Hepatocyte (in vitro differentiated cells): Measurements from ENCODE around the gene MORN2. TPM values are rescaled to one million over a fixed set of nuclear protein-coding genes. Genes with fewer than 3 reads are reported as not detected.
A peak's percentile ranks its signal among the peaks of the same experiment; 100 is the strongest.

ENCODE experiments used
- DNase-seq: peaks from one replicate; pipeline ENCODE4 v3.0.0-alpha.2; 2016; ENCODE audit warnings: low spot score
- H2AFZ ChIP-seq: fragments of 200-600 bp; sonication (generic); 2 replicates; pipeline ENCODE4 v1.6.0; 2016; ENCODE audit warnings: antibody characterized with exemption, mild to moderate bottlenecking
- H3K27ac ChIP-seq: fragments of 200-600 bp; sonication (generic); 2 replicates; pipeline ENCODE4 v1.5.1; 2016; ENCODE audit warnings: mild to moderate bottlenecking
- H3K27me3 ChIP-seq: fragments of 200-600 bp; sonication (generic); 2 replicates; pipeline ENCODE4 v1.6.1; 2016
- H3K36me3 ChIP-seq: fragments of 200-600 bp; sonication (generic); replicated peaks from 2 replicates; pipeline ENCODE4 v1.5.1; 2016; ENCODE audit warnings: low read depth; ENCODE audit not compliant: insufficient read depth
- H3K4me1 ChIP-seq: fragments of 200-600 bp; sonication (generic); 2 replicates; pipeline ENCODE4 v1.5.1; 2016; ENCODE audit warnings: mild to moderate bottlenecking, moderate library complexity; ENCODE audit not compliant: insufficient read depth
- H3K4me2 ChIP-seq: fragments of 200-600 bp; sonication (generic); 2 replicates; pipeline ENCODE4 v1.6.0; 2016
- H3K4me3 ChIP-seq: fragments of 200-600 bp; sonication (generic); 2 replicates; pipeline ENCODE4 v1.5.1; 2016; ENCODE audit warnings: mild to moderate bottlenecking
- H3K79me2 ChIP-seq: fragments of 200-600 bp; sonication (generic); 2 replicates; pipeline ENCODE4 v1.6.0; 2017; ENCODE audit warnings: mild to moderate bottlenecking
- H3K9me2 ChIP-seq: fragments of 200-600 bp; sonication (generic); replicated peaks from 2 replicates; pipeline ENCODE4 v1.6.0; 2017; ENCODE audit warnings: mild to moderate bottlenecking; ENCODE audit not compliant: insufficient read depth
- H3K9me3 ChIP-seq: fragments of 200-600 bp; sonication (generic); 2 replicates; pipeline ENCODE4 v1.5.1; 2016; ENCODE audit warnings: low read depth, mild to moderate bottlenecking
- H4K20me1 ChIP-seq: fragments of 200-600 bp; sonication (generic); 2 replicates; pipeline ENCODE4 v1.6.0; 2016; ENCODE audit warnings: mild to moderate bottlenecking; ENCODE audit not compliant: insufficient read depth, poor library complexity, severe bottlenecking
- CTCF ChIP-seq: fragments of 200-600 bp; sonication (generic); IDR thresholded peaks from 2 replicates; pipeline ENCODE4 v1.5.1; 2016; ENCODE audit warnings: antibody characterized with exemption, mild to moderate bottlenecking; ENCODE audit not compliant: poor library complexity
- EZH2 ChIP-seq: fragments of 200-600 bp; sonication (generic); IDR thresholded peaks from 2 replicates; pipeline ENCODE4 v1.6.1; 2016; ENCODE audit warnings: antibody characterized with exemption, mild to moderate bottlenecking, borderline replicate concordance
- EZH2phosphoT487 ChIP-seq: fragments of 200-600 bp; sonication (generic); IDR thresholded peaks from one replicate; pipeline ENCODE4 v1.6.1; 2018; ENCODE audit warnings: antibody characterized with exemption, mild to moderate bottlenecking, low read depth, moderate library complexity; ENCODE audit not compliant: unreplicated experiment, severe bottlenecking
- WGBS: methylation state at CpG from one replicate; pipeline ENCODE4 v1.1.6; 2016; ENCODE audit warnings: low lambda C conversion rate; ENCODE audit errors: missing lambda C conversion rate; 5-methylcytosine and 5-hydroxymethylcytosine counted together
- polyA plus RNA-seq: library from polyadenylated mRNA; unstranded; fragments of >200 nt; fragmentation: Nextera tagmentation; extraction: Ambion mirVana; gene quantifications from 2 replicates; pipeline ENCODE4 v1.2.1, GENCODE V29; 2016
- total RNA-seq: library from RNA; depleted of rRNA; stranded (reverse); fragments of >200 nt; gene quantifications from 2 replicates; pipeline ENCODE4 v1.2.3, GENCODE V29; 2014

MORN2 gene
- total and polyA plus RNA-seq, 2 experiments from 2014 or later = 19.3 to 26.4 TPM

DNA sequence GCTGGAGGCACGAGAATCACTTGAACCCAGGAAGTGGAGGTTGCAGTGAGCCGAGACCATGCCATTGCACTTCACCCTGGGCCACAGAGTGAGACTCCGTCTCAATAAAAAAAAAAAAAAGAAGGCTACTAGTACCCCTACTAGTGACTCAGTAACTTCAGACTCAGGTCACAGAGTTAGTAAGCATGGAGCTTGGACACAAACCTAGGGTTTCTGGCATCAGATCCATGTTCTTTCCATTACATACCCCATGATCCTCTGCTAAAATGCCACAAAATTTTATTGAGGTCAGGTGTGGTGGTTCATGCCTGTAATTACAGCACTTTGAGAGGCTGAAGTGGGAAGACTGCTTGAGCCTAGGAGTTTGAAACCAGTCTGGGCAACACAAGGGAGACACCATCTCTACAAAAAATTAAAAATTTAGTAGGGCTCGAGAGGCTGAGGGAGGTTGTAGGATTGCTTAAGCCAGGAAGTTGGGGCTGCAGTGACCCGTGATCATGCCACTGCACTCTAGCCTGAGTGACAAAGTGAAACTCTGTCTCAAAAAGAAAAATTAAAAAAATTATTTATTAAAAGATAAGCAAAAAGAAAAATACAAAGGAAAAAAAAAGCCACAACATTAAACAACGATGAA is 45.1 kb upstream of the MORN2 start:
- Histone ChIP-seq H3K9me2 (no peaks in the 10 kb centered on the region), H2AFZ (no peak overlapping the region), H3K4me3 (no peak overlapping the region), H4K20me1 (no peaks in the 10 kb centered on the region), H3K27me3 (no peaks in the 10 kb centered on the region), H3K27ac (no peak overlapping the region), H3K4me2 (no peak overlapping the region), H3K4me1 (no peaks in the 10 kb centered on the region), H3K79me2 (no peaks in the 10 kb centered on the region), H3K9me3 (no peaks in the 10 kb centered on the region), H3K36me3 (no peaks in the 10 kb centered on the region)
- TF ChIP-seq CTCF = no peak
- TF ChIP-seq EZH2phosphoT487 = no peak
- no peak for TF ChIP-seq EZH2
- WGBS = 94% methylated on average over 6 of the region's 6 CpGs
- no peak for DNase-seq

GRCh38 chr2:38835015-38835601 is 40.7 kb upstream of the MORN2 start:
- no peaks in the 10 kb centered on the region for H3K36me3 ChIP-seq
- DNase-seq = peak; percentile 39
- WGBS = 21% methylated on average over 1 of the region's 1 CpG
- H2AFZ ChIP-seq = no peak overlapping the region
- H4K20me1 ChIP-seq = no peaks in the 10 kb centered on the region
- H3K9me3 ChIP-seq = no peaks in the 10 kb centered on the region
- no peaks in the 10 kb centered on the region for H3K9me2 ChIP-seq
- no peak overlapping the region for H3K27ac ChIP-seq
- H3K4me2 ChIP-seq = no peak overlapping the region
- H3K27me3 ChIP-seq = no peaks in the 10 kb centered on the region
- H3K4me1 ChIP-seq = no peaks in the 10 kb centered on the region
- TF ChIP-seq CTCF (peak; percentile 53), EZH2phosphoT487 (no peak), EZH2 (no peak)
- H3K79me2 ChIP-seq = no peaks in the 10 kb centered on the region
- H3K4me3 ChIP-seq = no peak overlapping the region

GRCh38 chr2:38835990-38836389 is 39.8 kb upstream of the MORN2 start:
- H3K4me2 ChIP-seq = no peak overlapping the region
- no peaks in the 10 kb centered on the region for H3K4me1 ChIP-seq
- no peak for DNase-seq
- 91% methylated on average over 3 of the region's 3 CpGs for WGBS
- H3K4me3 ChIP-seq = no peak overlapping the region
- H3K36me3 ChIP-seq = no peaks in the 10 kb centered on the region
- H3K9me3 ChIP-seq = no peaks in the 10 kb centered on the region
- H4K20me1 ChIP-seq = no peaks in the 10 kb centered on the region
- no peaks in the 10 kb centered on the region for H3K27me3 ChIP-seq
- no peaks in the 10 kb centered on the region for H3K9me2 ChIP-seq
- H3K27ac ChIP-seq = no peak overlapping the region
- TF ChIP-seq CTCF (no peak), EZH2 (no peak), EZH2phosphoT487 (no peak)
- no peaks in the 10 kb centered on the region for H3K79me2 ChIP-seq
- H2AFZ ChIP-seq = no peak overlapping the region

DNA sequence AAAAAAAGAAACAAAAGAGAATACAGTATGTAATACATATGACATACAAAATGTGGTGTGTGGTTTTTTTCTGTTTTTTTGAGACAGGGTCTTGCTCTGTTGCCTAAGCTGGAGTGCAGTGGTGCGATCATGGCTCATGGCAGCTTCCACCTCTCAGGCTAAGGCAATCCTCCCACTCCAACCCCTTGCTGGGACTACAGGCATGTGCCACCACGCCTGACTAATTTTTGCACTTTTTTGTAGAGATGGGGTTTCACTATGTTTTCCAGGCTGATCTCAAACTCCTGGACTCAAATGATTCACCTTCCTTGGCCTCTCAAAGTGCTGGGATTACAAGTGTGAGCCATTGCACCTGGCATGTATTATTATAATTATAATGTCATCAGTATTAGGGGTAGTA is 39.0 kb upstream of the MORN2 start:
- H3K36me3 ChIP-seq = no peaks in the 10 kb centered on the region
- WGBS = 98% methylated on average over 2 of the region's 2 CpGs

More for the DNA sequence above, 39.0 kb upstream of the MORN2 start:
- no peak overlapping the region for H2AFZ ChIP-seq
- no peaks in the 10 kb centered on the region for H3K9me2 ChIP-seq
- H3K27me3 ChIP-seq = no peaks in the 10 kb centered on the region
- no peaks in the 10 kb centered on the region for H3K79me2 ChIP-seq
- no peak overlapping the region for H3K4me2 ChIP-seq
- no peaks in the 10 kb centered on the region for H3K9me3 ChIP-seq
- TF ChIP-seq EZH2phosphoT487 (no peak), CTCF (no peak), EZH2 (no peak)
- no peaks in the 10 kb centered on the region for H4K20me1 ChIP-seq
- H3K4me1 ChIP-seq = no peaks in the 10 kb centered on the region
- DNase-seq = no peak
- H3K27ac ChIP-seq = no peak overlapping the region
- no peak overlapping the region for H3K4me3 ChIP-seq
